Frontal cortex (tissue), 4 donors: ENCODE data around the gene ADAM12. TPM values are rescaled to one million over a fixed set of nuclear protein-coding genes. Genes with fewer than 3 reads are reported as not detected.

Experiments used
- DNase-seq, 2 donors: peaks; one replicate each; pipeline ENCODE4 v3.0.0; 2012; ENCODE audit warnings: low spot score in 2 of 2
- FAIRE-seq: peaks from 2 replicates; lab custom pipeline; 2012; peaks lifted over from hg19 to GRCh38; lab: Jason Lieb, UNC
- total RNA-seq: library from RNA; depleted of rRNA; stranded (reverse); fragments of >200 nt; gene quantifications from one replicate; pipeline ENCODE4 v1.2.3, GENCODE V29; 2014
- donor health status: control.
- donor health status: control.
- donor health status: control.

Gene ADAM12
- total RNA-seq, 1 donor from 2014 or later, result 2.9 TPM

DNA sequence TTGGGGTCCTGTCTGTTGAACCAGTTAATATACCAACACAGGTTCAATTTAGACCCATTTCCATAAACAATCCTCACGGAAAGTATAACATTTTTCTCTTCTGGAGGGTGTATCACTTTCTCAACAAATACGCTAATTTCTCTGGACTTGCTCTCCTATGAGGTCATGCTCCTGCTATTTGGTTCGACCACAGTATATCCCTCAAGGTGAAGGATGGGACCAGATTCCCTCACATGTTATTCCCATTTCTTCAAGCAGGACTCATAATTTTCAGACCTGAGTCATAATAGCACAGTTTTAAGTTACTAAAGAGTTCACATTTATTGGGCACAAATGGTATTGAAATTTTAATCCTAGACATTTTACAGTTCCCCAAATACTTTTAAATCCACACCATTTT is 57.2 kb downstream of the ADAM12 start:
- FAIRE-seq (no peak), DNase-seq (no peak)

- no peak for DNase-seq
- no peak for FAIRE-seq
Observed at GRCh38 chr10:126324826-126325225, 63.5 kb downstream of the ADAM12 start.

DNA sequence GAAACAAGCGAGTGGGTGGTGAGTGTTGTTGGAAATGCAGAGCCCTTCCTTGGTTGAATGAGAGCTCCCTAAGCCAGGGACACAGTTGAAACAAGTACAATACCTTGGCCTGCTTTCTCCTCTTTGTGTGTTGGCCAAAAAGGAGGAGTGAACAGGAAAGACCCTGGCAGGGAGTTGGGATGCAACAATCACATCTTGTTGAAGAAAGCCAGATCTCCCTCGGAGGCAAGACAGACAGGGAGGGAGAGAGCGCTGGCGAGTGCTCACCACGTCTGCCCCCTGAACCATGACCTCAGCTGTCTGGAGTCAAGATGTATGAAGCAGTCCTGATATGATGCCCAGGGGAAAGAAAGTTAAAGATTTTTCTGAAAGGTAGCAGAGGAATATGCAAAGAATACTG is 66.8 kb downstream of the ADAM12 start:
- no peak for FAIRE-seq
- no peak for DNase-seq

GRCh38 chr10:126317751-126318150 is 70.5 kb downstream of the ADAM12 start:
- FAIRE-seq, result no peak
- no peak for DNase-seq

DNA sequence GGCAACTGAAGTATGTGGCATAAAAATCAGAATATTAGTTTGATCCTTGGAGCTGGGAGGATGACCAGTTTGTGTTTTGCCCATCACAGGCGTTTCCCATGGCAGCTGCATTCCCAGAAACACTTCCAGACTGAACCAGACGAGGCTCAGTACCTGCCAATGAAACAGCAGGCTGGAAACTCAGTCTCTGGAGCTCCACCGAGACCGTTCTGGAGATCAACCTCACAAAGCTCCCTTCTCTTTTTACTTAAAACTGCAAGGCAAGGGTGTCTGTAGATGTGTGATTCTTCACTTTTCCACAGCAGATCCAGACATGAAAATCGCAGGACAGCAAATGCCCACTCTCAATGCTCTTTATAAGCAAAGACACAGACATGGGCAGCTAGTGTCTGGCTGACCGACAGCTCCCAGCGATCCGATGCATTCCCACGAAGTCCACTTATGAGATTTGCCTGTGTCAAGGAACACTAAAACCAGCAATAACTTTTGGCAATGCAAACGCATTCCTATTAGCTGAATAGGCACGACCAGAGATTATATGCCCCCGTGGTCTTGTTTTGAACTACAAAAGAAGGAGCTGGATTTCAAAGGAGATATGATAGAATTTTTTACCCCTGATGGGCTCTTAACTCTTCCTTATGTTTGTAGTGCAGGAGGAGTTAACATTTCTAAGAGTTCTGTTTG is 72.6 kb downstream of the ADAM12 start:
- no peak for FAIRE-seq
- no peak for DNase-seq

- DNase-seq (no peak), FAIRE-seq (no peak)
Observed at GRCh38 chr10:126314863-126315493, 73.3 kb downstream of the ADAM12 start.

DNA sequence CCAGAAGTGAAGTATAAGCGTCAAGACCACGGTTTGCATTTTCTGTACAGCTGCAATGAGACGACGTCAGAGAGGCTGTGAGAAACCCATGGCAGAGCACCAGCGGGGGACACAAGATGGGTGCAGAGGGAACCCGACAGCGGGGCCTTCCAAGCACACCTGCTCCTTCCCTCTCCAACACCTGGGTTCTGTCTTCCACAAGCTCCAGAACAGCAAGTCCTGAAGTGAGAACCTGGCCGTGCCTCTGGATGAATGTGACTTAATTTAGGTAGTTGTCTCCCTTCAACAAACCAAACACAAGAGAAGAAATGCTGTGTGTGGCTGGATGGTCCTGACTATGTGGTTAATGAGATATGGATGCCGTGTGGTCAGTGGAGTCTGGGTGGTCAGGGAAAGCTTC is 76.1 kb downstream of the ADAM12 start:
- no peak for DNase-seq
- FAIRE-seq, result no peak

GRCh38 chr10:126309228-126309883 is 78.9 kb downstream of the ADAM12 start:
- FAIRE-seq, result no peak
- DNase-seq, result no peak

- FAIRE-seq (no peak), DNase-seq (peak in 1 of 2 donors; percentile 12)
Observed at GRCh38 chr10:126302826-126303665, 85.2 kb downstream of the ADAM12 start.

- DNase-seq (no peak), FAIRE-seq (no peak)
Observed at GRCh38 chr10:126302476-126302756, 85.9 kb downstream of the ADAM12 start.

- FAIRE-seq (no peak), DNase-seq (no peak)
Observed at GRCh38 chr10:126301701-126302475, 86.4 kb downstream of the ADAM12 start.

DNA sequence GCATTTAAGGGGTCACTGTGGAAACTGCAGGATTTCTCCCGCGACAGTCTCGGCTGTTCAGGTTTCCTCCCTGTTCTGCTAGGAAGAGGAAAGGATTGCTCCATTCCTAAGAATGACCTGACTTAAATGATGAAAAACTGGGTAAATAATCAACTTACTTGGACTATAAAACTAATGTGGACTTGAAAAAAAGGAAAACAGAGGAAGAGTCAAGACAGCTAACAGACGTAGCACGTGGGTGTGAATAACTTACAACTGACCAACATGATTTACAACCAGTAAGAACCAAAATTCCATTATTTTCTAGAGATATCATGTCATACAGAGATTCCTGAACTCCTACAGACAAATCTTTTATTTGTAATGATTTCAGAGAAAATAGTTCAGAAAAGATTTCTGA is 93.8 kb downstream of the ADAM12 start:
- no peak for FAIRE-seq
- no peak for DNase-seq

DNA sequence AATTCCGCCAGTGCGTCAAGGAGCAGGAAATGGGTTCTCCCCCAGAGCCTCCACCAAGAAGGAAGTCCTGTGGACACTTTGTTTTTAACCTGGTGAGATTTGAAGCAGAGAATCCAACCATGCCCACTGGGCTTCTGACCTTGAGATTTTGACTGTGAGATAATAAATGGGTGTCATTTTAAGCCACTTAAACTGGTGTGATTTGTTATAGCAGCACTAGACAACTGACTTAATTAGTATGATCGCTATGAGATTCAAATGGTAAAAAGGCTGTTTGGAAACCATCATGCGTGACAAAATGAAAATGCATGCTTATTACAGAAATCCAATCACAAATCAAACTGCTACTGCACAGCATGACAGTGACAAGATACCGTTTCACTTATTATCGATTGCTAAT is 98.0 kb downstream of the ADAM12 start:
- no peak for FAIRE-seq

GRCh38 chr10:126288547-126289493 is 99.5 kb downstream of the ADAM12 start:
- no peak for DNase-seq
- FAIRE-seq, result no peak

More for the DNA sequence above, 98.0 kb downstream of the ADAM12 start:
- no peak for DNase-seq

GRCh38 chr10:126286256-126286780 is 102.0 kb downstream of the ADAM12 start:
- DNase-seq, result no peak
- FAIRE-seq, result no peak

DNA sequence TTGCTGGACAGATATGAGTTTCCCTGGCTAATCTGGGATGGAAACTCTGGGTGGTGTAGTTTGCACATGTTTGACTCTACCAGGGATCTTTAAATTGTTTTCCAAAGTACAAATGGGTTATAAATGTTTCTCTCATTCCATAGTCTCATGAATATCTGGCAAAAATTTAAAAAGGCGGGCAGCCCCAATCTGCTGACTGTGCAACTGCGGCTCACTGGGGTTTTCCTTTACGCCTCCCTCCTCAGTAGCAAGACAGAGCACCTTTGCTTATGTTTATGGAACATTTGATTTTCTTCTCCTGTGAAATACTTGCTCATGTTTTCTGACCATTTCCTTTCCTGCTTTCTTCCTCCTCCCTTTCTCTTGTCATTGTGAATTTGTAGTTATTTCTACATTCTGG is 105.0 kb downstream of the ADAM12 start:
- FAIRE-seq (no peak), DNase-seq (no peak)

DNA sequence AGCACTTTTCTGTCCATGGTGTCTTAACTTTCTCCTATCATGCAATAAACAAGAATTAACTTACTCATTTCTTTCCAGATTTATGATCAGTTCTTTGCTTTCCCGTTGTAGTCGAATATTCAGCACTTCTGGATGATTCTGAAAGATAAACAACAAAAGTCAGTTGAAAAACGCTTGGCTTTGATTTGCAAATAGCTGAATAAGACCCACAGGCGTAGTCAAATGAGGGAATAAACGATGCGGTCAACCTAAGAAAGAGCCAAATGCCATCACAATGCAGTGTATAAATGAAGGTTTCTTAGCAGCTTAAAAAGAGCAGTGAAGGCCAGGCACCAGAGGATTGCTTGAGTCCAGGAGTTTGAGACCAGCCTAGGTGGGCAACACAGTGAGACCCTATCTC is 109.4 kb downstream of the ADAM12 start:
- no peak for FAIRE-seq
- no peak for DNase-seq

GRCh38 chr10:126277181-126277580 is 111.1 kb downstream of the ADAM12 start:
- DNase-seq (no peak), FAIRE-seq (no peak)

DNA sequence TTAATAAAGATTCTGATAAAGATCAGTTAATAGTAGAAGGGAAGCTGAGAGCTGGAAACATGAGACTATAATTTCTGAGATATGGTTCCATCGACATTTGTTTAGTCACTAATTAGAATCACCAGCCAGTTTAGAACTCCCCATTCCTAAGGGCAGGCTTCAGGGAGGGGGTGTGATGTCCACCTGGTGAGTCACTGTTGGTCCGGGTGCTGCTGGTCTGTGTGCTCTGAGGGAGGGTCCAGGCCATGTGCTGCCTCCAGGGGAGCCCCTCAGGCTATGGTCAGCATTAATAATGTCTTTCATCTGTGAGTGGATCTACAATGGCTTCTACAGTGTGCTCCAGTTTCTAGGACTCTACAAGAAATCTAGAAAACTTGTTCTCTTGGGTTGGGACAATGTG is 115.8 kb downstream of the ADAM12 start:
- DNase-seq (no peak), FAIRE-seq (no peak)
